Fibroblast of pulmonary artery (primary cell): Measurements from ENCODE around the gene ARID1B.

ENCODE experiments used
- DNase-seq: peaks from one replicate; pipeline ENCODE4 v3.0.0-alpha.2; 2010; ENCODE audit warnings: low read depth
- H3K4me3 ChIP-seq: replicated peaks from 2 replicates; pipeline ENCODE4 v1.5.1; 2011; ENCODE audit warnings: low read depth, mild to moderate bottlenecking, control low read depth, low read length, moderate library complexity
- TF ChIP-seq, protein P1 (sequence below): IDR thresholded peaks from 2 replicates; pipeline ENCODE4 v1.5.1; 2011; ENCODE audit warnings: mild to moderate bottlenecking, control low read depth, low read length, inconsistent platforms; ENCODE audit errors: missing control alignments

ARID1B gene

DNA sequence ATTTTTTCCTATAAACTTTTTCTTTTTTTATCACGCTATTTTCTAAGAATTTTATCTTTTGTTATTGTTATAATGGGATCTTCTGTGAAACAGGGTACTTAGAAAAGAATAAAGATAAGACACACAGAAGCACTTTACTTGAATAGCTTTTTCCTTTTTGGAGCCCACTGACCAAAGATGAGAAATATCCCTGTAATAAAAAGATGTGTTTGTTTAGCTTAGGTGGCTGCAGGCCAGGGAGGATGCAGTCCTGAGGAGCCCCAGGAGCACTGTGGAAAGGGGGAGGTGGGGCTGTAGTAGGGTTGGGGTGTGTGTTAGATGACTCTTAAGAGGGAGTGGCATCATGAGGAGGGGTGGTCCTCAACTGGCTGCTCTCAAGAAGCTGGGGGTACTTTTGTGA is 128.6 kb downstream of the ARID1B start:
- no peak for DNase-seq
- no peak overlapping the region for H3K4me3 ChIP-seq
- TF ChIP-seq, protein P1, sequence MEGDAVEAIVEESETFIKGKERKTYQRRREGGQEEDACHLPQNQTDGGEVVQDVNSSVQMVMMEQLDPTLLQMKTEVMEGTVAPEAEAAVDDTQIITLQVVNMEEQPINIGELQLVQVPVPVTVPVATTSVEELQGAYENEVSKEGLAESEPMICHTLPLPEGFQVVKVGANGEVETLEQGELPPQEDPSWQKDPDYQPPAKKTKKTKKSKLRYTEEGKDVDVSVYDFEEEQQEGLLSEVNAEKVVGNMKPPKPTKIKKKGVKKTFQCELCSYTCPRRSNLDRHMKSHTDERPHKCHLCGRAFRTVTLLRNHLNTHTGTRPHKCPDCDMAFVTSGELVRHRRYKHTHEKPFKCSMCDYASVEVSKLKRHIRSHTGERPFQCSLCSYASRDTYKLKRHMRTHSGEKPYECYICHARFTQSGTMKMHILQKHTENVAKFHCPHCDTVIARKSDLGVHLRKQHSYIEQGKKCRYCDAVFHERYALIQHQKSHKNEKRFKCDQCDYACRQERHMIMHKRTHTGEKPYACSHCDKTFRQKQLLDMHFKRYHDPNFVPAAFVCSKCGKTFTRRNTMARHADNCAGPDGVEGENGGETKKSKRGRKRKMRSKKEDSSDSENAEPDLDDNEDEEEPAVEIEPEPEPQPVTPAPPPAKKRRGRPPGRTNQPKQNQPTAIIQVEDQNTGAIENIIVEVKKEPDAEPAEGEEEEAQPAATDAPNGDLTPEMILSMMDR, result no peak

DNA sequence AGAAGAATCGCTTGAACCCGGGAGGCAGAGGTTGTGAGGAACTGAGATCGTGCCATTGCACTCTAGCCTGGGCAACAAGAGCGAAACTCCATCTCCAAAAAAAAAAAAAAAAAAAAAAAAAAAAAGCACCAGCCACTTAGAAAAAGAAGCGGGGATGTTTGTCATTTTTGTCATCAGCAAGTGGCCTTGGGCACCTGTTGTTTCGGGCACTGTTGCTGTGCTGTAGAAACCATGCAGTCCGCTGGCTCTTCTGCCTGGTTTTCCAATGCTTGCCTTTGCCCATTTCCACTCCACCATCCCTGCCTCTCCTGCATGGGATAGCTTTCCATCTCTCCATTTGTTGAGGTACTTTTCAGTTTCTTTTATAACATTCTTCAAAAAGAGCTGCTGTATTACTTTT is 129.3 kb downstream of the ARID1B start:
- H3K4me3 ChIP-seq, result no peak overlapping the region
- TF ChIP-seq, protein P1, result no peak
- no peak for DNase-seq

DNA sequence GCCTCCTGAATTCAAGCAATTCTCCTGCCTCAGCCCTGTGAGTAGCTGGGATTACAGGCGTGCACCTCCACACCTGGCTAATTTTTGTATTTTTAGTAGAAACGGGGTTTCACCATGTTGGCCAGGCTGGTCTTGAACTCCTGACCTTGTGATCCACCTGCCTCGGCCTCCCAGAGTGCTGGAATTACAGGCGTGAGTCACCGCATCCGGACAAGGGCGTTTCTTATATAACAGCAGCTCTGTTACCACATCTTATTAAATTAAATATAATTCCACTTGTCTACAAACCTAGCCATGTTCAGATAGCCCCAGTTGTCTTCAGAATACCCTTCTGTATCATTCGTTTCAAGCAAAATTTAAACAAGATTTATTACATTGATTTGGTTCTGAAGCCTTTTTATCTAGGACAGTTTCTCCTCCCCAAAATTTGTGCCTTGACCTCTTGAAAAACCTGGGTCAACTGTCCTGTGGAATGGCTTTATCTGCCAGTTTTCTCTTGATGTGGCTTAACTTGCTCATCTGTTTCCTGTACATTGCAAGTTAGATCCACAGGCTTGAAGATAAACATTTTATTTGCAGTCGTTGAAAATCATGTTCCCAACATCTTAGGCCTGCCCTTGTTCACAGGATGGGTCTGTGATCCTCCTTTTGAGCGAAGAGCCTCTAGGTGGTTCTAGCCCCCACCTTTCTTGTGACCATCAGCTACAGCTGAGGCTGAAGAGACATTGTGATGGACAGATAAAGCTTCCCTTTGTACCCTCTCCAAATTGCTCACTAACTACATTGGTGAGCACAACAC is 132.2 kb downstream of the ARID1B start:
- H3K4me3 ChIP-seq, result no peak overlapping the region
- TF ChIP-seq, protein P1, result no peak

DNA sequence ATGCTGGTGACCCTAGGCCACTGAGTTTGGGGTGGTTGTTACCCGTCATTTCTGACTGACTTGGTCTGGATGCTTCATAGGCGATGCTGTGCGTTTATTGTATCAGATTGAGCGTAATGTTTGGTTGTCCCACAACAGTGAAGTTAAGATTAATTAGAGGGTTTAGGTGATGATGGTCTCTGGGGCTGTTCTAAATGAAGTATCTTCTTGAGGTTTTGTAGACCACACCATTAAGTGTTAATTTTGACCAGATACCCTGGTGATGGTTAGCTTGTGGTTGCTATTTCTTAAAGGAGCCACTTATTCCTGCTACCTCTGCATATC is 132.8 kb downstream of the ARID1B start:
- TF ChIP-seq, protein P1, result no peak
- no peak for DNase-seq
- no peak overlapping the region for H3K4me3 ChIP-seq

More for the DNA sequence above, 132.2 kb downstream of the ARID1B start:
- no peak for DNase-seq

DNA sequence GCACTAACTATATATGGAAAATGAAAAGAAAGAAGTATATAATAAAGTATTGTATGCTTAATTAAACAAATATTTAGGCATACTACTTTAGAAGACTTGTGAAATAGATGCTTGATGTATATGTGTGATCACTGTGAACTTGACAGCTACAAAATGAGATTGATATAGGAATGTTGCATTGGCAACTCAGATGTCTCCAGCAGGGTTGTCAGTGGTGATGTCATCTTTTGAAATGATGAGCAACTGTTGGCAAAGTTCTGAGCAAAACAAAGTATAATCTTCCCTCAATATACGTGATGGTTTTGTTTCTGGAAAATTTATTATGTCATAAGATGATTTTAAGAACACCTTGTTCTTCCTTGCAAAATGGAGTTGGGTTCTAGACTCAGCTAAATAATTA is 133.8 kb downstream of the ARID1B start:
- TF ChIP-seq, protein P1, result no peak
- H3K4me3 ChIP-seq, result no peak overlapping the region
- DNase-seq, result peak; percentile 17

DNA sequence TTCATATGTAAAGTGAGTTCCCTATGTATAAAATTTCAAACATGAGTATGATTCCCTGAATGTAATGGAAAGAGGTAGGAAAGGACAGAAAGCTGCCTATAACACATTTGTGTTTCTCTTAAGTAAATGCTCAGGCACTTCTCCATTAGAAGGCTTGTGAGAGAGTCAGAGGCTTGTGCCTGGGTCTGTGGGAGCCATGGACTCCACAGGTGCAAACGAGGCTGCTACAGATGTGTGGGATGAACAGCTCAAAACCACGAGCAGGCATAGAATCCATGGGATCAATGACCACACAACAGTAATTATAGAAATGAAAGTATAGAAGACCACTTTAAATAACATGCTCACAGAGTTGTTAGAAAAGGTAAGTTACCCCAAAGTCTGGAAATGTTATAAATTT is 134.4 kb downstream of the ARID1B start:
- TF ChIP-seq, protein P1, result no peak
- DNase-seq, result no peak
- H3K4me3 ChIP-seq, result no peak overlapping the region

DNA sequence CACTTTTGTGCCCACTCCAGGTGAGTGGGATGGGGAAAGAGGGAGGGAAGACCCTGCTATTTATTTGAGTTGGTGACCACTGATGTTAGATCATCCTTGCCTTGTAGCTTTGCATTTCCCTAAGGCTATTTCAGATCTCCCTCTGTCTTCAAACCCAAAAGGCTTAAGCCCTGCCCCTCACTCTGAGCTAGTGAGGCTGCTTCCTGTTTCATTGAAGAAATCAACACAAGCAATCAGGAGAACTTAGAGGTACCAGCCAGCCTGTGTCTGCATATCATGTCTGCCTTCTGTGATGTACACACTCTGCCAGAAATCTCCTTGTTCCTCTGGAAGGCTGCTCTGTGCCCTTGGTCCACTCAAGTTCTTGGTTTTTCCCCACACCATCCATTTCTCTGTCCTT is 135.3 kb downstream of the ARID1B start:
- H3K4me3 ChIP-seq, result no peak overlapping the region
- DNase-seq, result peak; percentile 15
- TF ChIP-seq, protein P1, result no peak
